NCI-H69 (cell line): Measurements from ENCODE around the gene LYVE1.

Experiments
- DNase-seq: peaks from one replicate; lab custom pipeline; 2025; lab: John Stamatoyannopoulos, UW

The LYVE1 gene

DNA sequence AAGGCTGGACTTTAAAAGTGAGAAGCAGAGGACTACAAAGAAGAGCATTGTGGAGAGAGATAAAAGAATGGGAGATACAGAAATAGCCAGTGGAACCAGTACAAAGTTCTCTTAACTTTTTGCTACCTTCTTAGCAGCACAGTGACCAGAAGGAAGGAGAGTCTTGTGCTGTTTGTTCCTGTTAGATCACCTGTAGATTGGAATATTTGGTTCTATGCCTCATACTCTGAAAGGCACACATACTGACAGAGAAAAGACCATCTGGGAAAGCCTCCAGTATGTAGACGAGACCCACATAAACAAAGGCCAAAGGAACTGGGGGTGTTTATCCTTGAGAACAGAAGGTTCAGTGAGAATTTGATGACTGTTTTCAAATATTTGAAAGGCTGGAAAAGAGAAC, 46.2 kb downstream of the LYVE1 start:
- DNase-seq: no peak

DNA sequence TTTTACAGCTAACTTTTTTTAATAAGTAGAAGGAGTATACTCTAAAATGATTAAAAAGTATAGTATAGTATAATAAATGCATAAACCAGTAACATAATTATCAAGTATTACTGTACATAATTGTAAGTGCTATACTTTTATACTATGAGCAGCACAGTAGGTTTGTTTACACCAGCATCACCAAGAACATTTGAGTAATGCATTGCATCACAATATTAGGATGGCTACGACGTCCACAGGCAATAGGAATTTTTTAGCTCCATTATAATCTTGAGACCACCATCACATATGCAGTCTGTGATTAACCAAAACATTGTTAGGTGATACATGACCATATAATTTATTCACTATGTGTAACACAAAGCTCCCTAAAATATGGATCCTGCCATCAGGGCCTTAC, 47.9 kb downstream of the LYVE1 start:
- DNase-seq: no peak

DNA sequence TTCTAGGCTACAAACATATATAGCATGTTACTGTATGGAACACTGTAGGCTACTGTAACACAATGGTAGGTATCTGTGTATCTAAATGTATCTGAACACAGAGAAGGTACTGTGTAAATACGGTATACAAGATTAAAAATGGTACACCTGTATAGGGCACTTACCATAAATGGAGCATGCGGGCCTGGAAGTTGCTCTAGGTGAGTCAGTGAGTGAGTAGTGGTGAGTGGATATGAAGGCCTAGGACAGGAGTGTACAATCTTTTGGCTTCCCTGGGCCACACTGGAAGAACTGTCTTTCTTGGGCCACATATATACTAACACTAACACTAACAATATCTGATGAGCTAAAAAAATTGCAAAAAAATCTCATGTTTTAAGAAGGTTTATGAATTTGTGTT, 48.8 kb downstream of the LYVE1 start:
- DNase-seq: no peak

DNA sequence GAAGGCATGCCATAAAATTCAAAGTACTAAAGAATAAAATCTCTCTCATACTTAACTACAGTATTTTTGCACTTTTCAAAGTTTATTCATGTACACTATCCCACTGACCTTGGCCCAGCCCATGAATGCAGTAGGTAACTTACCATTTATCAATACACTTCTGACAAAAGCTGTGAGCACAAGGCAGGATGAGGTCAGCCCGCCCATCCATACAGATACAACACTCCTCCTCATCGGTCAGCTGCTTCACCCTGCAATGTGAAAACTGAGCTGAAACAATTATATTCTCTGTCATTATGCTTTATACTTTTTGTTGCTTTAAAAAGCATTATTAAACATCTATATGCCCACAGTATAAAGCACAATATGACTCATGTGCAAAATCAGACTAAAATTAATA, 49.6 kb downstream of the LYVE1 start:
- DNase-seq: no peak

- DNase-seq: no peak
These were observed 50.3 kb downstream of the LYVE1 start for GRCh38 chr11:10518123-10518522.

DNA sequence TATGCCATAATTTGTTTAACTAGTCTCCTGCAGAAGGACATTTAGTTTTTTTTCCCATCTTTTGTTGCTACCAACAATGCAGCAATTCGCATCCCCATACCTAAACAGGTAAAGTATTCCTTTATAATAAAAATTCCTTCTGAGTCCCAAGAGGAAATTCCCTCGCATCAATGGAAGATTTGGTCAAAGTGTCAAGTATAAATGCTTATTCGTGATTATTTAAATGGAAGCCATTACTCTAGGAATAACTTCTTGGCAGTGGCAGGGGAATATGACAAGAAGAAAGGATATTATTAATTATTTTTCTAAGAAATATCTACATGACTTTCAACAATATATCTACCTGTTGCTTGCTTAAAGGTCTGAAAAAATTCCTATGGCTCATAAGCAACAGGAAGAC, 53.0 kb downstream of the LYVE1 start:
- DNase-seq: no peak

GRCh38 chr11:10514709-10515108, 53.8 kb downstream of the LYVE1 start:
- DNase-seq: no peak

GRCh38 chr11:10514202-10514601, 54.3 kb downstream of the LYVE1 start:
- DNase-seq: peak; percentile 20

DNA sequence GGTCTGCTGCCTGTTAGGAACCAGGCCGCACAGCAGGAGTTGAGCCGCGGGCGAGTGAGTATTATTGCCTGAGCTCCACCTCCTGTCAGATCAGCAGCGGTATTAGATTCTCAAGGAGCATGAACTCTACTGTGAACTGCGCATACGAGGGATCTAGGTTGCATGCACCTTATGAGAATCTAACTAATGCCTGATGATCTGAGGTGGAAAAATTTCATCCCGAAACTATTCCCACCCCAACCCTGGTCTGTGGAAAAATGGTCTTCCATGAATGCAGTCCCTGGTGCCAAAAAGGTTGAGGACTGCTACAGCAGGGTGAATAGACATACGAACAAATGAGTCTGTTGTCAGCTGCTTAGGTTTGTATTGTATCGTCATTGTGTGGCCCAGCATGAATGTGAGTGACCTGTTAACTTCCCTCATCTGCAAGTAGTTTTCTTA, 57.3 kb downstream of the LYVE1 start:
- peak; percentile 44 for DNase-seq
